ENCODE measurements around the gene ADGRF4.

- TF ChIP-seq CTCF (IDR thresholded peaks at IDR 0.05; ENCODE audit: poor library complexity, severe bottlenecking) (no peak), EP300 (conservative IDR thresholded peaks at IDR 0.05; ENCODE audit: poor library complexity, severe bottlenecking) (no peak), EZH2 (IDR thresholded peaks at IDR 0.05; ENCODE audit: borderline replicate concordance, insufficient read depth, low read length, poor library complexity, severe bottlenecking) (no peak), TAF1 (IDR thresholded peaks at IDR 0.05; ENCODE audit: low read depth) (no peak), POLR2AphosphoS5 (IDR thresholded peaks at IDR 0.05) (no peak), REST (IDR thresholded peaks at IDR 0.05; ENCODE audit: borderline replicate concordance) (no peak), MXI1 (conservative IDR thresholded peaks at IDR 0.05; ENCODE audit: poor library complexity, severe bottlenecking) (no peak), RAD21 (conservative IDR thresholded peaks at IDR 0.05) (no peak), SMC3 (conservative IDR thresholded peaks at IDR 0.05; ENCODE audit: poor library complexity) (no peak)
Measured at GRCh38 chr6:47677381-47678100, 20.8 kb upstream of the ADGRF4 start.
